HG03460 (cell line): Measurements from ENCODE around the gene MKRN1.
"Not testable (repeated sequence)": the region's sequence is repeated elsewhere in the genome, so short reads cannot be mapped to it uniquely, and the experiment has no call there.

Experiments
- ATAC-seq: cut with Tn5 transposase; IDR thresholded peaks from one replicate; pipeline ENCODE4 v1.9.1; 2021; ENCODE audit not compliant: unreplicated experiment

The MKRN1 gene

DNA sequence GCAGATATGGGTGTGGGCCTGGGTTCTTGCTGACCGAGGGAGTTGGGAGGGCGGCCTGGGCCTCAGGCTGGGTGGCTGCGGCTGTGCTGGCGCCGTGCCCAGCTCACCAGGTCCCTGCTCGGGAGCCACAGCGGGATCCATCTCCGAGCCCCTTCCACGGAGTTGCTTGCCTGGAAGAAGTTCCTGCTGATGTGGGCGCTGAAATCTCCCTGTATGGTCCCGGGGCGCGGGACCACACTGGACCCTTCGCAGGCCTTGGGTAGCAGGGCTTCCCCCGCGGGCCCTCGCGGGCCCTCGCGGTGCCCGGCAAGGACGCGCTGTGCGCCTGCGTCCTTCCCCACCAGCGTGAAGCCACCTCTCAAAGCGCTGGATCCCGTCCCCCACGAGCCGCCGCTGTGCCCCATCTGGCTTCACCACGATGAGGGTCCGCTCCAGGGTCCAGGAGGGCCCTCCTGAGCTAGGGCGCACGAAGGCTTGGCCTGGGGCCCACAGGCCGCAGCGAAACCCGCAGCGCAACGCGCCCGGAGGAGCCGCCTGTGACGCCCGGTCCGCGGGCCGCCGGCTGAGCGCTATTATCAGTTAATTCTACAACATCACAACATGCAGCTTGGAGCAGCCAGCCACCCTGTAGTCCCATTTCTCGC, 43.9 kb downstream of the MKRN1 start:
- ATAC-seq: no peak

GRCh38 chr7:140433396-140433795, 45.9 kb downstream of the MKRN1 start:
- ATAC-seq: no peak

DNA sequence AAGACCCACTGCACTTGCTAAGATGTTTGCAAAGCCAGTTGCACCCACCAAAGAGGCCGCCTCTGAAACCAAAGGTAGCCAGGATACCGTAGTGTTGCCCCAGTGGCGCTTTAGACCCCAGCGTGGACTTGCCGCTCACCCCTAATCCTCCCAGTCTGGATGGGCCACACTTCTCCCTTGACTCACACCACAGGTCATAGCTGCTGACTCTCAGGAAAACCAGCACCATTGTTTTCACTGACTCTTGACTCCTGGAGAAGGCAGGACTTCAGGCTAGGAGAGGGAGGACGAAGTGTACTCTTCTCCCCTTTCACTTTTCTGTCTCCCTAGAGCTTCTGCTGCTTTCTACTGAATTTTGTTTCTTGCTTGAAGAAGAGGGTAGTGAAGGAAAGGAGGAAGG, 53.2 kb downstream of the MKRN1 start:
- ATAC-seq: no peak

DNA sequence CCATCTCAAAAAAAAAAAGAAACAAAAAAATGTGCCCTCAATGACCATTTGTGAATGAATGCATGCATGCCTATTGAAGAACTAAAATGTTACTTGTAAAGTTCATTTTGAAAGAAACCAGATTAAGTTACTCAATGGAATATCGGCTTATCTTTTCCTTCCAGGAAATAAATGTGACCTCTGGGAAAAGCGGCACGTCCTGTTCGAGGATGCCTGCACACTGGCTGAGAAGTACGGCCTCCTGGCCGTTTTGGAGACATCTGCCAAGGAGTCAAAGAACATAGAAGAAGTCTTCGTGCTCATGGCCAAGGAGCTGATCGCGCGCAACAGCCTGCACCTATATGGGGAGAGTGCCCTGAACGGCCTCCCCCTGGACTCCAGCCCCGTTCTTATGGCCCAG, 53.6 kb downstream of the MKRN1 start:
- ATAC-seq: no peak

- no peak for ATAC-seq
Observed at GRCh38 chr7:140423501-140423900, 55.8 kb downstream of the MKRN1 start.

DNA sequence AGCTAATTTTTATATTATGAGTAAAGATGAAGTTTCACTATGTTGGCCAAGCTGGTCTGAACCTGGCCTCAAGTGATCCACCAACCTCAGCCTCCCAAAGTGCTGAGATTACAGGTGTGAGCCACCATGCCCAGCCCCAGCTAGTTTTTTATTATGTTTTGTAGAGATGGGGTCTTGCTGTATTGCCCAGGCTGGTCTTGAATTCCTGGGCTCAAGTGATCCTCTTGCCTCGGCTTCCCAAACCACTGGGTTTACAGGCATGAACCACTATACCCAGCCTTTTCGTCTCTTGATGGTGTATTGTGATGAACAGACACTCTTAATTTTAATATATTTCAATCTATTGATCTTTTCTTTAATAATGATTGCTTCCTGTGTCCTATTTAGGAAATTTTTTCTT, 57.8 kb downstream of the MKRN1 start:
- ATAC-seq: no peak

- no peak for ATAC-seq
Observed at GRCh38 chr7:140418653-140419052, 60.7 kb downstream of the MKRN1 start.

DNA sequence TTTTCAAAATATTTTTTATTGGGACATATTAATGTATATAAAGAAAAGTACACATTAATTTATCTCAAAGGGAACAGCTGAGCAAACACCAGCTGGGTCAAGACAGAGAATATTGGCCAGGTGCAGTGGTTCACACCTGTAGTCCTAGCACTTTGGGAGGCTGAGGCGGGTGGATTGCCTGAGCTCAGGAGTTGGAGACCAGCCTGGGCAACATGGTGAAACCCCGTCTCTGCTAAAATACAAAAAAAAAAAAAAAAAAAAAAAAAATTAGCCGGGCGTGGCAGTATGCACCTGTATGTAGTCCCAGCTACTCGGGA, 61.2 kb downstream of the MKRN1 start:
- not testable (repeated sequence) for ATAC-seq

- no peak for ATAC-seq
Observed at GRCh38 chr7:140417456-140418155, 61.7 kb downstream of the MKRN1 start.

- ATAC-seq: no peak
Observed at GRCh38 chr7:140416560-140416959, 62.7 kb downstream of the MKRN1 start.

DNA sequence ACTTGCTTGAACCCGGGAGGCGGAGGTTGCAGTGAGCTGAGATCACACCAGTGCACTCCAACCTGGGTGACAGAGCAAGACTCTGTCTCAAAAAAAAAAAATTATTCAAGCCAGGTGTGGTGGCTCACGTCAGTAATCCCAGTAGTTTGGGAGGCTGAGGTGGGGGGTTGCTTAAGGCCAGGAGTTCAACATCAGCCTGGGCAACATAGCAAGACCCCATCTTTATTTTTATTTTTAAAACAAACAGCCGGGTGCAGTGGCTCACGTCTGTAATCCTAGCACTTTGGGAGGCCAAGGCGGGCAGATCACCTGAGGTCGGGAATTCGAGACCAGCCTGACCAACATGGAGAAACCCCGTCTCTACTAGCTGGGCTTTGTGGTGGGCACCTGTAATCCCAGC, 63.5 kb downstream of the MKRN1 start:
- ATAC-seq: not testable (repeated sequence)

DNA sequence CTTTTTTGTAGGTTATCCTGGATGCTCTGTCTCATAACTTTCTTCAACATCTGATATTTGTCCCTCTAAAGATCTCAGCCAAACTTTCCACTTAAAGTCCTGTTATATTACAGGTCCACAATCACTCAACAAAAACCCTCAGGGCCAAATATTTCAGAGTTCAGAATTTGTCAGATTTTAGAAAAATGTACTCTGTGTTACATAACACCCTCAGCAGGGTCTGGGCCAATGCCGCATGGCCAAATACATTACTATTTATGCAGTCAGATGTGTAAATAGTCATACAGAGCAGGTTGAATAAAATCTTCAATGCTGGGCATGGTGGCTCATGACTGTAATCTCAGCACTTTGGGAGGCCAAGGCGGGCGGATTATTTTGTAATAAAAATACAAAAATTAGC, 63.9 kb downstream of the MKRN1 start:
- no peak for ATAC-seq

DNA sequence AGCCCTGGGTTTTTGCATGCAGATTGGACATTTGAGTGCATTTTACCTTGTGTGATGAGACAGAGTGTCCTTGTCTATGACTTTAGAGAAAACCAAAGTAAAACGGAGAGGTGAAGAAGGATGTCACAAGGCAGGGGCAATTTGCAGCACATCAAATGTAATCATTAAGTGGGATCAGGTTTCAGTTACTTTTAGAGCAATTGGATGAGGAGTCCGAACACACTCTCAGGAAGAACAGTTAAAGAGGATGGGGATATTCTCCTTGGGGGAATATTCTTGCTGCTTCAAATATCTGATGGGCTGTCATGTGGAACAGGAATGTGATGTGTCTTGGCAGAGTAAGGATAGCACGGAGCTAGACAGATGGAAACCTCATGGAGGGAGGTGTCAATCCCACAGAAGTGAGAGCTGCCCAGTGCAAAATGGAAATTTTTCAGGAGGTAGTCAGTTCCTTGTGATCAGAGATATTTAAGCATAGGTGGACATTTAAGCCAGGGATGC, 74.7 kb downstream of the MKRN1 start:
- ATAC-seq: no peak

- ATAC-seq: peak; percentile 67
Observed at GRCh38 chr7:140403878-140404564, 75.3 kb downstream of the MKRN1 start, which contains the start of gene RAB19. RAB19 (plus strand) TSS chr7:140404058; CDS start chr7:140407647, 3,589 bp downstream.
